ENCODE measurements around the gene FDXR. TPM values are rescaled to one million over a fixed set of nuclear protein-coding genes. Genes with fewer than 3 reads are reported as not detected.
A peak's percentile ranks its signal among the peaks of the same experiment; 100 is the strongest.

The FDXR gene
- total RNA-seq, 2 experiments from 2014 or later, result 13.3 to 14.6 TPM

DNA sequence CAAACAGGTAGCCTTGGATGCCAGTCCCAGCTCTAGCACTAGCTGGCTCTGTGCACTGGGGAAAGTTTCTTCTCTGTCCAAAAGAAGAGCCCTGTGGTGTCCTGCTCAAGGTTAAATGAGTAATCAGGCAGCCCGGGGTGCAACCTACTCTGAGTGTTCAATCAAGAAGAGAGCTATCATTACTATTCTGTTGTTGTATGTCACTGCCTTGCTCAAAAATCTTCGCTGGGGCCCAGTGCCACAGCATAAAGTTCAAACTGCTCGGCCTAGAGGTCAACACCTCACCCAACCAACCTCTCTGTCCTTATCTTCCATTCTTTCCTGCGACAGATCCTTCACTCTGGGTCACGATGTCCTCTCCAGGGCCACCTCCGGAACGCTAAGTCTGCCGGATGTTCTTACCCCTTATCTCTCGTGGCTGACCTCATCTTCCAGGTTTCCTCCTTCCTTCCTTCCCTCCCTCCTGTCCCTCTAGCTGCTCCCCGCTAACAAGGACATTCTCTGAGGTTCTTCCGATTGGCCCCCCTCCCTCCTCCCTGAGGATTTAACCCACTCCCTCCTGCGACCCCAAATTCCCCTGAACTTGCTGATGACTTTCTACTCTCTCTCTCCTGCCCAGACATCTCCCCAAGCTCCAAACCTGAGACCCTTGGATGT is 4.4 kb downstream of the FDXR start:
- Mint-ChIP-seq H3K4me1 (peaks cover 4% of the 10 kb centered on the region), H3K27me3 (no peaks in the 10 kb centered on the region), H3K36me3 (peaks cover 1% of the 10 kb centered on the region), H3K27ac (no peak overlapping the region), H3K9me3 (no peaks in the 10 kb centered on the region), H3K4me3 (no peak overlapping the region)
- no peak for DNase-seq

- Mint-ChIP-seq H3K27me3 (peaks cover 10% of the 10 kb centered on the region), H3K27ac (no peak overlapping the region), H3K36me3 (peaks cover 1% of the 10 kb centered on the region), H3K4me3 (no peak overlapping the region), H3K9me3 (no peaks in the 10 kb centered on the region), H3K4me1 (peaks cover 5% of the 10 kb centered on the region)
- DNase-seq, result no peak
Measured at GRCh38 chr17:74866198-74866835, 6.5 kb downstream of the FDXR start.

GRCh38 chr17:74865504-74866197 is 7.1 kb downstream of the FDXR start:
- Mint-ChIP-seq H3K9me3 (no peaks in the 10 kb centered on the region), H3K36me3 (peaks cover 1% of the 10 kb centered on the region)

GRCh38 chr17:74864866-74865395 is 7.9 kb downstream of the FDXR start:
- peak; percentile 66 for DNase-seq
- Mint-ChIP-seq H3K27me3 (peaks cover 24% of the 10 kb centered on the region), H3K9me3 (no peaks in the 10 kb centered on the region), H3K4me3 (no peak overlapping the region), H3K27ac (no peak overlapping the region), H3K36me3 (peaks cover 1% of the 10 kb centered on the region), H3K4me1 (peaks cover 10% of the 10 kb centered on the region)

More at GRCh38 chr17:74865504-74866197, 7.1 kb downstream of the FDXR start:
- Mint-ChIP-seq H3K27ac (no peak overlapping the region), H3K4me3 (no peak overlapping the region), H3K27me3 (peaks cover 17% of the 10 kb centered on the region), H3K4me1 (peaks cover 7% of the 10 kb centered on the region)
- DNase-seq, result no peak

GRCh38 chr17:74864297-74864865 is 8.4 kb downstream of the FDXR start:
- Mint-ChIP-seq H3K4me1 (peaks cover 10% of the 10 kb centered on the region), H3K36me3 (peaks cover 1% of the 10 kb centered on the region), H3K27me3 (peaks cover 29% of the 10 kb centered on the region), H3K27ac (no peak overlapping the region), H3K4me3 (no peak overlapping the region), H3K9me3 (no peaks in the 10 kb centered on the region)
- DNase-seq, result no peak

GRCh38 chr17:74863420-74864296 is 9.1 kb downstream of the FDXR start:
- no peak for DNase-seq
- Mint-ChIP-seq H3K36me3 (peaks cover 1% of the 10 kb centered on the region), H3K4me1 (peaks cover 12% of the 10 kb centered on the region), H3K27ac (no peak overlapping the region), H3K27me3 (peaks cover 36% of the 10 kb centered on the region), H3K9me3 (no peaks in the 10 kb centered on the region), H3K4me3 (no peak overlapping the region)

DNA sequence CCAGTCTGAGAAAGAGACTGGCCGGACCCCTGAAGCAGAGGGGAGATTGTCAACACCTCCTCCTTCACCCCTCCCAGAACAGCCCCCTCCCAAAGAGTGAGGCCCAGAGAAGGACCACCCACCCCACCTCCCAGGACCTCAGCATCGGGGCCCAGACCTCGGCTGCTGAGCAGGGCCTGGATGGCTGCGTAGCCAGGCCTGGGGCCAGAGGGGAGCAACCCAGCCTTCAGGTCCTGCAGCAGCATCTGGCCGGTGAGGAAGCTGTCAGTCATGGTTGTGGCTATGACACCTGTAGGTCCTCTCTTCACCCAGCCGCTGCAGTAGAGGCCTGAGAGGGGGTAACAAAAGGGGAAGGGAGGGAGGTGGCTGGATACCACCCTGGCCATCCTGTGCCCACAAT is 9.9 kb downstream of the FDXR start:
- Mint-ChIP-seq H3K4me3 (no peak overlapping the region), H3K27me3 (peaks cover 42% of the 10 kb centered on the region), H3K9me3 (no peaks in the 10 kb centered on the region), H3K36me3 (no peaks in the 10 kb centered on the region), H3K4me1 (peaks cover 12% of the 10 kb centered on the region), H3K27ac (no peak overlapping the region)
- DNase-seq, result no peak

DNA sequence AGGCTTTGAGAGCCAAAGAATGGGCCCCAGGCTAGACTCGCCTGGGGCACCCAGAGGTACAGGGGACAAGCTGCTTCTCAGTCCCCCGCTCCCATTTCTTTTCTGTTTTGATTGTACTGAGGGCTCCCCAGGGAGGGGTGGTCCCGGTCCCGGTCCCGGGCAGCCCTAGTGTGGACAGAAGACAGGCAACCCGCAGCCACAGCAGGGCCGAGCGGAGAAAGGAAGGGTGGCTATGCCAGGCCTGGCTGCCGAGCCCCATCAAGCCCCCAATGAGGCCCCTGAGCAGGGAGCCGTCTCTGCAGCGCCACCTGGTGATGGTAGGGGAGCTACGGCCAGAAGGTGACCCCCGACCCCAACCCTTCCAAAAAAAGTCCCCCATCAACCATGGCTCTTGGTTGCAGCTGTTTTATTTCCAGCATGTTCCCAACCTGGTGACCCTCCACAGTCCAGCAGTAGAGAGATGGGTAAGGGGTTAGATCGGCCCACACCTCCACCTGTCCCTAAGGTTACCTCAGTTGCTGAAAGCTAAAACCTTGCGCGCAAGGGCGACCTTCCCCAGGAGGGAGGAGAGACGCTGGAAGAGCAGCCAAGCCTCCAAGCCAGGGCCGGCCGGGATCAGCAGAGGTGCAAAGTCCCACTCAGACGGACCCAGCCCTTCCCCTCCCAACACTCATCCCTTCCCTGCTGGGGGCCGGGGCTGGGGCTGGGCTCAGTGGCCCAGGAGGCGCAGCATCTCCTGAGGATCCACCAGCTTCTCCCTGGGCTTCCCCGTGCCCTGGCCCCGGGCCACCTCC is 10.5 kb downstream of the FDXR start:
- Mint-ChIP-seq H3K9me3 (no peaks in the 10 kb centered on the region), H3K27me3 (peaks cover 48% of the 10 kb centered on the region), H3K27ac (no peak overlapping the region), H3K36me3 (no peaks in the 10 kb centered on the region), H3K4me1 (peaks cover 12% of the 10 kb centered on the region), H3K4me3 (peak overlapping the region; percentile 37)
- peak; percentile 80 for DNase-seq

DNA sequence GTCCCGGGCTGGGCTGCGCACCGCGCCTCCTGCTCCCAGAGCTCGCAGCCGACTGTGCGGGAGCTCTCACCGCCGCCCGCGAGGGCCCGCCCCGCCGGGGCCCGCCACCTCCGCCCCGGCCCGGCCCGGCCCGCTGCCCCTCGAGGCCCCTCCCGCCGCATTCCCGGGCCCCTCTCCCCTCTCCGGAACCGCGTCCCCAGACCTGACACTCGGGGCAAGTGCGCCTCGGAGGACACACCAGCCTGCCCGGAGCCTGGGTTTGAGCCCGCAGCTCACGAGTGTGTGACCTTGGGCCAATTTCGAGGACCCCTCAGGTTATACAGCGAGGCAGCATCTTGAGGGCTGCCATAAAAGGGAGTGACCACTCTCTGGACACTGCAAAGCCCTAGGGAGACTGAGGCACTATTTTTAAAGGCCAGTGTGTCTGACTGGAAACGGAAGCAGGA is 11.1 kb downstream of the FDXR start:
- peaks cover 12% of the 10 kb centered on the region for H3K4me1 Mint-ChIP-seq
- no peaks in the 10 kb centered on the region for H3K9me3 Mint-ChIP-seq
- peak overlapping the region; percentile 37 for H3K4me3 Mint-ChIP-seq
- peaks cover 55% of the 10 kb centered on the region for H3K27me3 Mint-ChIP-seq
- H3K27ac Mint-ChIP-seq, result no peak overlapping the region
- DNase-seq, result no peak
- no peaks in the 10 kb centered on the region for H3K36me3 Mint-ChIP-seq

DNA sequence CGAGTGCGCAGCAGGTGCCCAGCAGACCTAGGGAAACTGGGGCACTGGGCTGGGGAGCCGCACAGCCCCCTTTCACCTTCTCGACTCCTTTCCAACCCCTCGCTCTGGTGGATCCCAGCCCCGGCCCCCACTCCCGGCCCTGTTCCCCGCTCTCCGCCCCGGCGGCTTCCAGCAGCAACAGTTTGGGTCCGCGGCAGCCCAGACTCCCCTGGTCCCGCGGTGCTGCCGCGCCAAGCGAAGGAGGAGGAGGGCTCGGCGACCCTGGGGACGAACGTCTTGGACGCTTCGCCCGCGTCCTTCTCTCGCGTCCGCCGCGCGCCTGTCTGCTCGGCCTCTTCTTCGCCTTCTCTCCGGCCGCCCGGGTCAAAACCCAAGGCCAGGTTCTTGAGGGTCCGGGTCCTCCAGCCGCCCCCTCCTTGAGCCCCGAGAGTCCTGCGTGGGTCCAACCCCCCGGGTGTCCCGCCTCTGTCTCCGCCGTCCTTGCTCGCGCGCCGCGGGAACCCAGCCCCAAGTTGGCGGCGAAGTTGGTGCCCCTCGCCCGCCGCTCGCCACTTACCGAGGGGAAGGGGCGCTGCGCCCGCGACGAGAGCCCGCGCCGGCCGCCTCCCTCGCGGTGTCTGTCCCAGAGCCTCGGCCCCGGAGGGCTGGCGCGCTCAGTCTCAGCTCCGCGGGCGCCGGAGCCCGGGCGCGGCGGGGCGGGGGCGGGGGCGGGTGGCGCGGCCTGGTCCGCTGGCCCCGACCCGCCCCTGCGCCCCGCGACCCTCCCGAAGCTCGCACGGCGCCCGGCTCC is 11.7 kb downstream of the FDXR start:
- Mint-ChIP-seq H3K27me3 (peaks cover 61% of the 10 kb centered on the region), H3K4me3 (no peak overlapping the region), H3K36me3 (no peaks in the 10 kb centered on the region), H3K27ac (no peak overlapping the region), H3K9me3 (no peaks in the 10 kb centered on the region), H3K4me1 (peaks cover 12% of the 10 kb centered on the region)
- no peak for DNase-seq

GRCh38 chr17:74860229-74860871 is 12.4 kb downstream of the FDXR start:
- H3K4me1 Mint-ChIP-seq, result peaks cover 12% of the 10 kb centered on the region
- no peaks in the 10 kb centered on the region for H3K9me3 Mint-ChIP-seq
- peaks cover 68% of the 10 kb centered on the region for H3K27me3 Mint-ChIP-seq
- H3K4me3 Mint-ChIP-seq, result peak overlapping the region; percentile 40
- no peak for DNase-seq
- H3K27ac Mint-ChIP-seq, result no peak overlapping the region
- H3K36me3 Mint-ChIP-seq, result no peaks in the 10 kb centered on the region

DNA sequence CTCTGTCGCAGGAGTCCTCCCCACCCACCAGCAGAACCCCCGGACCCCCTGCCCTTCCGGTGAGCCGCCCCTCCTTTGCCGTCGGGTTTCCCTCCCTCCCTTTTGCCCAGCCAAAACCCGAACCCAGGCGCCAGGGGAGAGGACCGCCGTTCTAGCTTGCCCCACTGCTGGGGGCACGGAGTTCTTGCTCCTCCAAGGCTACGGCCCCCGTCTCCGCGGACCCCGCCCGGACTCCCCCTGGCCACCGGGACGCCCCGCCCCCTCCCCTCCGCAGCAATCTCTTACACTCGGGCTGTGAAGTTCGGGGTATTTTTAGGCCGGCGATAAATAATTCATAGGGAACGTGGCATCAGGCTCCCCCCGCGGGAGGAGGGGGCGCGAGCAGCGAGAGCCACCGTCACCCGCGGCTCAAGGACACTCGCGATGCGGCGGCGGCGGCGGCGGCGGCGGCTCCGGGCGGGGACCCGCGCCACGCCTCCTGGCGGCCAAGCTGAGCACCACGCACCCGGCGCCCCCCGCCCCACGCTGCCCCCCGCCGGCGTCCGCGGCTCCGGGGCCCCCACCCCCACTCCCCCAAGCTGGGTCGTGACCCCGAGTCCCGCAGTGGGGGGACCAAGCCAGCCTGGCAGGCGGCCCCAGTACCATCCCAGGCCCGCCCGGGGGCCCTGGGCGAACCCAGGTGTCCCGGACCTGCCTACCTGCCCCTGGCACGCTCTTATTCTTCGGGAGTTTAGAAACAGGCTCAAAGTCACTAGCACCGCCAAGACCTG is 13.2 kb downstream of the FDXR start, which contains the start of gene GRIN2C:
TSS of gene GRIN2C (minus strand) at position 427 of the 770 bp plus-strand sequence. CDS start 4,793 bp downstream, outside the sequence.
- Mint-ChIP-seq H3K4me3 (peak within 1 kb of the TSS; percentile 40), H3K4me1 (peaks cover 10% of the 10 kb centered on the region), H3K9me3 (no peaks in the 10 kb centered on the region), H3K36me3 (no peaks in the 10 kb centered on the region), H3K27ac (no peak within 1 kb of the TSS), H3K27me3 (peaks cover 74% of the 10 kb centered on the region)
- peak; percentile 44 for DNase-seq
